OCI-LY3 (cell line): ENCODE measurements around the gene EIF2S2.

ENCODE experiments used
- EZH2phosphoT487 ChIP-seq: fragments of 200-600 bp; shearing (Covaris generic); IDR thresholded peaks from 2 replicates; pipeline ENCODE4 v1.6.1; 2018; ENCODE audit warnings: antibody characterized with exemption, mixed run types, low read depth
- TF ChIP-seq, protein P1 (sequence below): fragments of 200-600, 300-600 bp; sonication (generic); IDR thresholded peaks from 2 replicates; pipeline ENCODE4 v1.5.1; 2014; ENCODE audit warnings: antibody characterized with exemption, low read length, low read depth

DNA sequence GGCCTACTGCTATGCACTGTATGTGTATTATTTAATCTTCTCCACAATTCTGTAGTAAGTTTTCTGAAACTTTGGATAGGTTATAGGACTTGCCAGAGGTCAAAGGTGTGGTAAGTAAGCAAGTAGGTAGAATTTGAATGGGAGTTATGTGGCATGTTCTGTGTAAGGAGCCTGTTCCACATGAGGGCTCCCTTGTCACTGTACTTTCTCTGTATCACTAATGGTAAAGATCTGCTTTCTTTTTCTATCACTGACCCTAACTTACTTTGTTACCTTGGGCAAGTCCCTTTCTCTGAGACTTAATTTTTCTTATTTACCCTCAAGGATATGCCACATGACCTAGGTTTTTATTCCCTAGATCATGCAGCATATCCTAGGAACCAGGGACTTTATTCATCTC lies 50.3 kb downstream of the EIF2S2 start:
- TF ChIP-seq, protein P1, sequence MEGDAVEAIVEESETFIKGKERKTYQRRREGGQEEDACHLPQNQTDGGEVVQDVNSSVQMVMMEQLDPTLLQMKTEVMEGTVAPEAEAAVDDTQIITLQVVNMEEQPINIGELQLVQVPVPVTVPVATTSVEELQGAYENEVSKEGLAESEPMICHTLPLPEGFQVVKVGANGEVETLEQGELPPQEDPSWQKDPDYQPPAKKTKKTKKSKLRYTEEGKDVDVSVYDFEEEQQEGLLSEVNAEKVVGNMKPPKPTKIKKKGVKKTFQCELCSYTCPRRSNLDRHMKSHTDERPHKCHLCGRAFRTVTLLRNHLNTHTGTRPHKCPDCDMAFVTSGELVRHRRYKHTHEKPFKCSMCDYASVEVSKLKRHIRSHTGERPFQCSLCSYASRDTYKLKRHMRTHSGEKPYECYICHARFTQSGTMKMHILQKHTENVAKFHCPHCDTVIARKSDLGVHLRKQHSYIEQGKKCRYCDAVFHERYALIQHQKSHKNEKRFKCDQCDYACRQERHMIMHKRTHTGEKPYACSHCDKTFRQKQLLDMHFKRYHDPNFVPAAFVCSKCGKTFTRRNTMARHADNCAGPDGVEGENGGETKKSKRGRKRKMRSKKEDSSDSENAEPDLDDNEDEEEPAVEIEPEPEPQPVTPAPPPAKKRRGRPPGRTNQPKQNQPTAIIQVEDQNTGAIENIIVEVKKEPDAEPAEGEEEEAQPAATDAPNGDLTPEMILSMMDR = no peak
- TF ChIP-seq EZH2phosphoT487 = no peak
